CD8-positive, alpha-beta memory T cell (primary cell): Measurements from ENCODE around the gene SPIN1. TPM values are rescaled to one million over a fixed set of nuclear protein-coding genes. Genes with fewer than 3 reads are reported as not detected.
A peak's percentile ranks its signal among the peaks of the same experiment; 100 is the strongest.

Experiments
- CTCF ChIA-PET: fragments of 350-600 bp; sonication (Branson Sonifier 250); formaldehyde crosslinking; loops from one replicate; lab custom pipeline; 2021; ENCODE audit warnings: antibody characterized with exemption; lab: Charles Lee
- POLR2A ChIA-PET: fragments of 350-600 bp; sonication (Branson Sonifier 250); formaldehyde crosslinking; loops from one replicate; lab custom pipeline; 2021; ENCODE audit warnings: antibody characterized with exemption; lab: Charles Lee
- DNase-seq, 5 donors: peaks; one replicate each; pipeline versions ENCODE4 v3.0.0 to v3.0.0-alpha.2; 2020 to 2022; ENCODE audit warnings: mixed read lengths in 1 of 5
- H3K27ac ChIP-seq: one replicate; pipeline ENCODE4 v1.7.0; 2013; ENCODE audit warnings: low read depth, mild to moderate bottlenecking, low read length, moderate library complexity
- H3K27me3 ChIP-seq: 2 replicates; pipeline ENCODE4 v1.7.0; 2013; ENCODE audit warnings: low read length, mild to moderate bottlenecking; ENCODE audit not compliant: insufficient read depth, poor library complexity, severe bottlenecking
- H3K36me3 ChIP-seq: 2 replicates; pipeline ENCODE4 v1.7.0; 2013; ENCODE audit warnings: mild to moderate bottlenecking, low read length, moderate library complexity; ENCODE audit not compliant: insufficient read depth
- H3K4me1 ChIP-seq: 2 replicates; pipeline ENCODE4 v1.7.0; 2013; ENCODE audit warnings: mild to moderate bottlenecking, low read length, moderate library complexity; ENCODE audit not compliant: insufficient read depth
- H3K4me3 ChIP-seq: 2 replicates; pipeline ENCODE4 v1.7.0; 2013; ENCODE audit warnings: mild to moderate bottlenecking, low read length
- H3K9me3 ChIP-seq: 2 replicates; pipeline ENCODE4 v1.7.0; 2013; ENCODE audit warnings: mild to moderate bottlenecking, low read length
- H3K27ac Mint-ChIP-seq, 8 donors: one replicate each; pipeline ENCODE4 v1.8.0; 2020 to 2021; ENCODE audit warnings: mixed read lengths in 8 of 8, mild to moderate bottlenecking in 6 of 8, inconsistent platforms in 3 of 8, moderate library complexity in 3 of 8
- H3K27me3 Mint-ChIP-seq, 2 donors: one replicate each; pipeline ENCODE4 v1.8.0; 2020 to 2021; ENCODE audit warnings: mixed read lengths in 2 of 2, mild to moderate bottlenecking in 1 of 2, moderate library complexity in 1 of 2
- H3K36me3 Mint-ChIP-seq, 3 donors: one replicate each; pipeline ENCODE4 v1.8.0; 2020 to 2021; ENCODE audit warnings: mixed read lengths in 3 of 3, inconsistent platforms in 1 of 3, mild to moderate bottlenecking in 1 of 3
- H3K4me1 Mint-ChIP-seq, 3 donors: one replicate each; pipeline ENCODE4 v1.8.0; 2020 to 2021; ENCODE audit warnings: mixed read lengths in 3 of 3, inconsistent platforms in 1 of 3, mild to moderate bottlenecking in 1 of 3
- H3K4me3 Mint-ChIP-seq, 7 donors: one replicate each; pipeline ENCODE4 v1.8.0; 2020 to 2021; ENCODE audit warnings: mixed read lengths in 7 of 7, mild to moderate bottlenecking in 6 of 7, moderate library complexity in 4 of 7, inconsistent platforms in 2 of 7
- H3K9me3 Mint-ChIP-seq, 5 donors: one replicate each; pipeline ENCODE4 v1.8.0; 2020 to 2022; ENCODE audit warnings: mixed read lengths in 5 of 5, mild to moderate bottlenecking in 3 of 5, moderate library complexity in 2 of 5, inconsistent platforms in 1 of 5
- polyA plus RNA-seq: library from polyadenylated mRNA; unstranded; fragments of 300-500 nt; fragmentation: Illumina TruSeq; gene quantifications from one replicate; pipeline ENCODE4 v1.2.3, GENCODE V29; 2021
- total RNA-seq, 2 experiments: library from RNA; stranded (reverse); gene quantifications; one replicate each; pipeline ENCODE4 v1.2.3, GENCODE V29; 2021

The SPIN1 gene
- total and polyA plus RNA-seq, 3 experiments from 2014 or later: 21.9 to 24.1 (median 22.9) TPM

DNA sequence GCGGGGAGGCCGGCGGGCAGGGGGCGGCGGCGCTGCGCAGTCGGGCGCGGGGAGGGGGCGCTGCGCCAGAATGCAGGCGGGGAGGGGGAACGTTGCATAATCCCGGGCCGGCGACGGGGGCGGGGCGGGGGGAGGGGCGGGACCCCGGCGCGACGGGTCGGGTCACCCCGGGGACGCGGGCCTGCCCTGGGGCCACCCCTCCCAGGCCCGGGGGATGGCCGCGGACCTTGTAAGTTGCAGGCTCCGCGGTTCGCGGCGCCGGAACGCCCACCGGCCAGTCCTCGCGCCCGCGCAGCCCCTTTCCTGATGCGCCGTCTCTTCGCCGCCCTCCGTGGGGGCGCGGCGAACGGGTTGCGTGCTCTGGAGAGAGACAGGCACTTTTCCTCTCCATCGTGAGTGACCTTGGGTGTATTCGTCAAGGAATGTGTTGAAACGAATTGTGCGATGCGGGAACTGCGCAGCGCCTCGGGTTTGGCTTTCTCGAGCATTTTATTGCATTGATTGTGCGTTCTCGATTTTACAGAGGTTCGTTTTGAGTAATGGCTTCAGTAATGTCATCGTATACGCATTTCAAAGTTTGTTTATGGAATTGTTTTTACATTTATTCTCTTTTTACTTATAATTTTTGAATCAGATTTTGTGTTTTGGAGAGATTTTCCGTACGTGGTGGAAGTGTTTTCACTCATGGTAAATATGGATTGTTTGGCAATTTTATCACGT, 802 bp downstream of the SPIN1 start:
- peaks cover 0 to 7% (median 0%) of the 10 kb centered on the region in 3 donors for H3K36me3 Mint-ChIP-seq
- H3K9me3 ChIP-seq: no peaks in the 10 kb centered on the region
- H3K27me3 ChIP-seq: no peaks in the 10 kb centered on the region
- H3K4me1 Mint-ChIP-seq: peaks cover 18 to 44% (median 37%) of the 10 kb centered on the region in 3 donors
- H3K4me3 ChIP-seq: peak overlapping the region; percentile 76
- peak overlapping the region in 7 of 8 donors; percentile 75 to 96 (median 93) for H3K27ac Mint-ChIP-seq
- DNase-seq: peak in 4 of 5 donors; percentile 24 to 61 (median 44)
- peaks cover 10% of the 10 kb centered on the region for H3K4me1 ChIP-seq
- no peaks in the 10 kb centered on the region for H3K9me3 Mint-ChIP-seq
- H3K4me3 Mint-ChIP-seq: peak overlapping the region; percentile 91 to 99 (median 93)
- ChIA-PET POLR2A (no interaction called here), CTCF (no interaction called here)
- H3K27ac ChIP-seq: peak overlapping the region; percentile 45
- peaks cover 0 to 3% of the 10 kb centered on the region in 2 donors for H3K27me3 Mint-ChIP-seq
- H3K36me3 ChIP-seq: no peaks in the 10 kb centered on the region

- Mint-ChIP-seq H3K27ac (peak overlapping the region in 4 of 8 donors; percentile 9 to 96 (median 36)), H3K9me3 (no peaks in the 10 kb centered on the region), H3K27me3 (peaks cover 0 to 3% of the 10 kb centered on the region in 2 donors), H3K36me3 (peaks cover 0 to 11% (median 0%) of the 10 kb centered on the region in 3 donors), H3K4me1 (peaks cover 21 to 51% (median 37%) of the 10 kb centered on the region in 3 donors), H3K4me3 (peak overlapping the region in 4 of 7 donors; percentile 32 to 99 (median 66))
- H3K4me3 ChIP-seq: no peak overlapping the region
- H3K27ac ChIP-seq: no peak overlapping the region
- peaks cover 10% of the 10 kb centered on the region for H3K4me1 ChIP-seq
- no peaks in the 10 kb centered on the region for H3K9me3 ChIP-seq
- ChIA-PET CTCF (no interaction called here), POLR2A (no interaction called here)
- H3K36me3 ChIP-seq: no peaks in the 10 kb centered on the region
- no peak for DNase-seq
- H3K27me3 ChIP-seq: no peaks in the 10 kb centered on the region
Observed at GRCh38 chr9:88390371-88390990, 2.2 kb downstream of the SPIN1 start.

DNA sequence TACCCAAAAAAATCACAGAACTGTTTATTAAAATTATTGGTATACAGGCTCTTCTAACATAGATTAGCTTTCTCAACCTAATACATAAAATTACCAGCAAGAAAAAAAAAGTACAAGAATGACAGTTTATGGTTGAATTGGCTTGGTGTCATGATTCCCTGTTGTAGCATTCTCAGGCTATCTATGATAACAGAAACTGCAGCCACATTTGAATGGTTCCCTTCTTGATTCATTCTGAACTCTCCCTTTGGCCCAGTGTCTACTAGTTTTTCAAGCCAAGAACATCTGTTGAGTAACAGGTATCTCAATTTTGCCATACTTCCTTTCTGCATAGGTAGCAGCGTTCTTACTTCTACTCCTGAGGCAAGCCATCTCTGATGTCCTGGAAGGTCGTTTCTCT, 3.0 kb downstream of the SPIN1 start:
- no peaks in the 10 kb centered on the region for H3K36me3 ChIP-seq
- no peak overlapping the region for H3K27ac ChIP-seq
- Mint-ChIP-seq H3K27me3 (peaks cover 0 to 3% of the 10 kb centered on the region in 2 donors), H3K27ac (peak overlapping the region in 3 of 8 donors; percentile 7 to 82 (median 32)), H3K4me1 (peaks cover 21 to 51% (median 37%) of the 10 kb centered on the region in 3 donors), H3K36me3 (peaks cover 0 to 11% (median 0%) of the 10 kb centered on the region in 3 donors), H3K4me3 (peak overlapping the region in 2 of 7 donors; percentile 56 to 85), H3K9me3 (no peaks in the 10 kb centered on the region)
- H3K4me1 ChIP-seq: peaks cover 10% of the 10 kb centered on the region
- POLR2A ChIA-PET: no interaction called here
- CTCF ChIA-PET: no interaction called here
- no peak for DNase-seq
- no peak overlapping the region for H3K4me3 ChIP-seq
- H3K9me3 ChIP-seq: no peaks in the 10 kb centered on the region
- no peaks in the 10 kb centered on the region for H3K27me3 ChIP-seq

- Mint-ChIP-seq H3K36me3 (peaks cover 0 to 11% (median 0%) of the 10 kb centered on the region in 3 donors), H3K4me3 (peak overlapping the region in 1 of 7 donors; percentile 85), H3K27me3 (peaks cover 0 to 3% of the 10 kb centered on the region in 2 donors), H3K4me1 (peaks cover 21 to 55% (median 37%) of the 10 kb centered on the region in 3 donors), H3K27ac (peak overlapping the region in 1 of 8 donors; percentile 32), H3K9me3 (no peaks in the 10 kb centered on the region)
- H3K4me3 ChIP-seq: no peak overlapping the region
- ChIA-PET POLR2A (no interaction called here), CTCF (no interaction called here)
- no peak overlapping the region for H3K27ac ChIP-seq
- peaks cover 10% of the 10 kb centered on the region for H3K4me1 ChIP-seq
- H3K9me3 ChIP-seq: no peaks in the 10 kb centered on the region
- DNase-seq: no peak
- H3K36me3 ChIP-seq: no peaks in the 10 kb centered on the region
- no peaks in the 10 kb centered on the region for H3K27me3 ChIP-seq
Observed at GRCh38 chr9:88391921-88392320, 3.7 kb downstream of the SPIN1 start.

- Histone ChIP-seq H3K9me3 (no peaks in the 10 kb centered on the region), H3K36me3 (no peaks in the 10 kb centered on the region), H3K4me3 (no peak overlapping the region), H3K4me1 (peaks cover 6% of the 10 kb centered on the region), H3K27ac (no peak overlapping the region), H3K27me3 (no peaks in the 10 kb centered on the region)
- ChIA-PET POLR2A (no interaction called here), CTCF (no interaction called here)
- peaks cover 0 to 10% (median 0%) of the 10 kb centered on the region in 3 donors for H3K36me3 Mint-ChIP-seq
- H3K4me1 Mint-ChIP-seq: peaks cover 15 to 49% (median 34%) of the 10 kb centered on the region in 3 donors
- peaks cover 0 to 2% of the 10 kb centered on the region in 2 donors for H3K27me3 Mint-ChIP-seq
- peak overlapping the region in 1 of 7 donors; percentile 89 for H3K4me3 Mint-ChIP-seq
- H3K27ac Mint-ChIP-seq: peak overlapping the region in 1 of 8 donors; percentile 32
- no peaks in the 10 kb centered on the region for H3K9me3 Mint-ChIP-seq
- no peak for DNase-seq
Observed at GRCh38 chr9:88392549-88392948, 4.3 kb downstream of the SPIN1 start.

- Mint-ChIP-seq H3K9me3 (no peaks in the 10 kb centered on the region), H3K4me3 (no peak overlapping the region), H3K36me3 (peaks cover 3 to 19% (median 6%) of the 10 kb centered on the region in 3 donors), H3K4me1 (peaks cover 8 to 41% (median 26%) of the 10 kb centered on the region in 3 donors), H3K27ac (no peak overlapping the region), H3K27me3 (peaks cover 0 to 2% of the 10 kb centered on the region in 2 donors)
- H3K4me1 ChIP-seq: no peaks in the 10 kb centered on the region
- no peaks in the 10 kb centered on the region for H3K36me3 ChIP-seq
- no peaks in the 10 kb centered on the region for H3K27me3 ChIP-seq
- H3K4me3 ChIP-seq: no peak overlapping the region
- ChIA-PET CTCF (no interaction called here), POLR2A (no interaction called here)
- no peak for DNase-seq
- no peaks in the 10 kb centered on the region for H3K9me3 ChIP-seq
- H3K27ac ChIP-seq: no peak overlapping the region
Observed at GRCh38 chr9:88396836-88397577, 8.8 kb downstream of the SPIN1 start.

- ChIA-PET CTCF (no interaction called here), POLR2A (no interaction called here)
- peak overlapping the region in 1 of 8 donors; percentile 89 for H3K27ac Mint-ChIP-seq
Observed at GRCh38 chr9:88398016-88398415, 9.8 kb downstream of the SPIN1 start.

More at GRCh38 chr9:88398016-88398415, 9.8 kb downstream of the SPIN1 start:
- Mint-ChIP-seq H3K4me3 (no peak overlapping the region), H3K27me3 (peaks cover 0 to 2% of the 10 kb centered on the region in 2 donors), H3K9me3 (no peaks in the 10 kb centered on the region), H3K36me3 (peaks cover 3 to 20% (median 6%) of the 10 kb centered on the region in 3 donors), H3K4me1 (peaks cover 13 to 41% (median 25%) of the 10 kb centered on the region in 3 donors)
- H3K36me3 ChIP-seq: no peaks in the 10 kb centered on the region
- no peak overlapping the region for H3K4me3 ChIP-seq
- no peaks in the 10 kb centered on the region for H3K9me3 ChIP-seq
- no peaks in the 10 kb centered on the region for H3K27me3 ChIP-seq
- H3K27ac ChIP-seq: no peak overlapping the region
- no peaks in the 10 kb centered on the region for H3K4me1 ChIP-seq
- DNase-seq: no peak
